Measurements from ENCODE around the gene DGCR2. TPM values are rescaled to one million over a fixed set of nuclear protein-coding genes. Genes with fewer than 3 reads are reported as not detected.

The DGCR2 gene
- polyA plus RNA-seq, 1 donor (not counting 4 experiments of a cell fraction or from before 2014, with no cell fraction given), result 23.2 TPM

DNA sequence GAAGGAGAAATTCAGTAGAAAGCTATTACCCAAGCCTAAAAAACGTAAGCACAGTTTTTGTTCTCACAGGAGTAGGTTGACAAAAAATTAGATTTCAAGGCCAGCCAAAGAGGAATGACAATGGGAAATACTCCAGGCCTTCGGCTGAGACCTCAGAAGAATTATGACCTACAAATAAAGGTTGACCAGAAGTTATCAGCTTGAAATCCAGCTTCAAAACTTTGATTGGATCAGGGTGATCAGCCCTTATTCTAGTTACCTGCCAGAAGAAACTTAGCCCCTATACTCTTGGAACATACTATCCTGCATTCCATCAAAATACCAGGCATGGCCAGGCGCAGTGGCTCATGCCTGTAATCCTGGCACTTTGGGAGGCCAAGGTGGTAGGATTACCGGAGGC lies 117.7 kb downstream of the DGCR2 start:
- Histone ChIP-seq H3K4me1 (ENCODE audit: control insufficient read depth, extremely low read depth, insufficient read depth, low read length) (no peaks in the 10 kb centered on the region), H3K36me3 (ENCODE audit: control insufficient read depth in 2 of 2, extremely low read depth in 1 of 2, insufficient read depth in 2 of 2, low read length in 2 of 2) (no peaks in the 10 kb centered on the region), H3K27ac (ENCODE audit: control insufficient read depth, insufficient read depth, low read length) (no peak overlapping the region), H3K4me2 (ENCODE audit: control insufficient read depth, extremely low read depth, insufficient read depth, low read depth, low read length) (no peak overlapping the region), H3K79me2 (ENCODE audit: control insufficient read depth, insufficient read depth, low read length) (no peaks in the 10 kb centered on the region), H3K9me3 (ENCODE audit: control insufficient read depth, low read depth, low read length) (no peaks in the 10 kb centered on the region), H3K9me1 (ENCODE audit: control insufficient read depth, extremely low read depth, insufficient read depth, low read length) (no peaks in the 10 kb centered on the region), H3K27me3 (ENCODE audit: control insufficient read depth, extremely low read depth, insufficient read depth, low read length) (peaks cover 4% of the 10 kb centered on the region), H4K20me1 (ENCODE audit: control insufficient read depth, extremely low read depth, insufficient read depth, low read length) (no peaks in the 10 kb centered on the region), H3K9ac (ENCODE audit: control insufficient read depth, extremely low read depth, insufficient read depth, low read length) (no peak overlapping the region), H2AFZ (ENCODE audit: control insufficient read depth, low read length) (no peak overlapping the region), H3K4me3 (ENCODE audit: control insufficient read depth in 2 of 3, extremely low read depth in 1 of 3, insufficient read depth in 2 of 3, low read depth in 1 of 3, low read length in 3 of 3) (no peak overlapping the region)
- no peak for TF ChIP-seq EZH2 (IDR thresholded peaks at IDR 0.05; ENCODE audit: low read length)
- TF ChIP-seq, protein P1, sequence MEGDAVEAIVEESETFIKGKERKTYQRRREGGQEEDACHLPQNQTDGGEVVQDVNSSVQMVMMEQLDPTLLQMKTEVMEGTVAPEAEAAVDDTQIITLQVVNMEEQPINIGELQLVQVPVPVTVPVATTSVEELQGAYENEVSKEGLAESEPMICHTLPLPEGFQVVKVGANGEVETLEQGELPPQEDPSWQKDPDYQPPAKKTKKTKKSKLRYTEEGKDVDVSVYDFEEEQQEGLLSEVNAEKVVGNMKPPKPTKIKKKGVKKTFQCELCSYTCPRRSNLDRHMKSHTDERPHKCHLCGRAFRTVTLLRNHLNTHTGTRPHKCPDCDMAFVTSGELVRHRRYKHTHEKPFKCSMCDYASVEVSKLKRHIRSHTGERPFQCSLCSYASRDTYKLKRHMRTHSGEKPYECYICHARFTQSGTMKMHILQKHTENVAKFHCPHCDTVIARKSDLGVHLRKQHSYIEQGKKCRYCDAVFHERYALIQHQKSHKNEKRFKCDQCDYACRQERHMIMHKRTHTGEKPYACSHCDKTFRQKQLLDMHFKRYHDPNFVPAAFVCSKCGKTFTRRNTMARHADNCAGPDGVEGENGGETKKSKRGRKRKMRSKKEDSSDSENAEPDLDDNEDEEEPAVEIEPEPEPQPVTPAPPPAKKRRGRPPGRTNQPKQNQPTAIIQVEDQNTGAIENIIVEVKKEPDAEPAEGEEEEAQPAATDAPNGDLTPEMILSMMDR (optimal IDR thresholded peaks at IDR 0.05 in 1 of 3, IDR thresholded peaks at IDR 0.05 in 1 of 3, conservative IDR thresholded peaks at IDR 0.05 in 1 of 3; ENCODE audit: extremely low read depth in 1 of 3, insufficient read depth in 2 of 3, low read length in 3 of 3), result no peak
- DNase-seq (ENCODE audit: low read depth, low spot score) (no peak), FAIRE-seq (no peak)
- dilution Hi-C loops (cut with MboI; ENCODE audit: extremely low pct_ligation_motif_present, low sequenced_read_pairs), result no loop called here

DNA sequence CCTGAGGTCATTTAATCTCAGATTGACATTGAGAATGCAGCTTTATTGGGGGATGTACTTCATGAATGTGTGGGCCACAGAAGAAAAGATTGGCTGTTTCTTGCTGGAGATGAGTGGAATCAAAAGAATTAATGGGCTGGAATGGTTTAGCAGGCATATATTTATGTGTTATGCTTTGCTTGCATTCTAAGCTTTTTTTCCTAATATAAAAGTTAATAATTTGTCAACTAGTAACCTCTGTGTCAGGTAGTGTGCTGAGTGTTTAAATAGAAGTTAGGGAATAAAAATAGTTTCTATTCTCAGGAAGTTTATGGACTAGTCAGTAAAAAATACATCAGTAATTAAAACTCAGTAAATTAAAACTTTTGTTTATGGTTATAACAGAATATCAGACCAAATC lies 118.7 kb downstream of the DGCR2 start:
- DNase-seq (ENCODE audit: low read depth, low spot score) (no peak), FAIRE-seq (no peak)
- TF ChIP-seq, protein P1 (optimal IDR thresholded peaks at IDR 0.05 in 1 of 3, IDR thresholded peaks at IDR 0.05 in 1 of 3, conservative IDR thresholded peaks at IDR 0.05 in 1 of 3; ENCODE audit: extremely low read depth in 1 of 3, insufficient read depth in 2 of 3, low read length in 3 of 3), result no peak
- no peak for TF ChIP-seq EZH2 (IDR thresholded peaks at IDR 0.05; ENCODE audit: low read length)
- H2AFZ ChIP-seq (ENCODE audit: control insufficient read depth, low read length), result no peak overlapping the region
- H3K4me1 ChIP-seq (ENCODE audit: control insufficient read depth, extremely low read depth, insufficient read depth, low read length), result no peaks in the 10 kb centered on the region
- H3K27me3 ChIP-seq (ENCODE audit: control insufficient read depth, extremely low read depth, insufficient read depth, low read length), result peaks cover 4% of the 10 kb centered on the region
- H3K9ac ChIP-seq (ENCODE audit: control insufficient read depth, extremely low read depth, insufficient read depth, low read length), result no peak overlapping the region
- dilution Hi-C loops (cut with MboI; ENCODE audit: extremely low pct_ligation_motif_present, low sequenced_read_pairs), result no loop called here
- H3K4me3 ChIP-seq (ENCODE audit: control insufficient read depth in 2 of 3, extremely low read depth in 1 of 3, insufficient read depth in 2 of 3, low read depth in 1 of 3, low read length in 3 of 3), result no peak overlapping the region
- no peaks in the 10 kb centered on the region for H3K36me3 ChIP-seq (ENCODE audit: control insufficient read depth in 2 of 2, extremely low read depth in 1 of 2, insufficient read depth in 2 of 2, low read length in 2 of 2)
- H3K9me3 ChIP-seq (ENCODE audit: control insufficient read depth, low read depth, low read length), result no peaks in the 10 kb centered on the region
- H3K27ac ChIP-seq (ENCODE audit: control insufficient read depth, insufficient read depth, low read length), result no peak overlapping the region
- no peaks in the 10 kb centered on the region for H3K9me1 ChIP-seq (ENCODE audit: control insufficient read depth, extremely low read depth, insufficient read depth, low read length)
- H3K4me2 ChIP-seq (ENCODE audit: control insufficient read depth, extremely low read depth, insufficient read depth, low read depth, low read length), result no peak overlapping the region
- H3K79me2 ChIP-seq (ENCODE audit: control insufficient read depth, insufficient read depth, low read length), result no peaks in the 10 kb centered on the region
- H4K20me1 ChIP-seq (ENCODE audit: control insufficient read depth, extremely low read depth, insufficient read depth, low read length), result no peaks in the 10 kb centered on the region
